ENCODE data around the gene FHL2.

FHL2 gene

DNA sequence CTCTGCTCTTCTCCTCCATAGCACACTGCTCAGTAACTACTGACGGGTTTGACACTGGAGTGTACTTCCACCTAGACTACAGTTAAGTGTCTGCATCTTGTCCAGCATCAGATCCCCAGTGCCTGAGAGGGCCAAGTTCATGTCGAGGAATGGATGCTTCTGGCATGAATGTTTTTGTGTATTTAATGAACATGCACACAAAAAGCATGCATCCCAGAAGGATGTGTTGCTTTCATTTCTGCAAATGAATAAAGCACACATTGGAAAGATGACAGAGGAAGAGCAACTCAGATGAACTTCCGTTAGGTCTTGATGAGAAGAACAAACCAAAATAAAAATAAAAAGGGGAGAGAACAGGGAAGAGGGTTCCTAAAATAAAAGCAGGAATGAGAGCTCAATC lies 33.6 kb downstream of the FHL2 start:
- Histone ChIP-seq H3K4me3 (ENCODE audit: insufficient read depth in 1 of 2, low read depth in 1 of 2, low read length in 2 of 2) (no peak overlapping the region), H2AFZ (ENCODE audit: low read depth, low read length) (no peak overlapping the region), H3K4me2 (ENCODE audit: low read length, poor library complexity, severe bottlenecking) (no peak overlapping the region), H2BK15ac (ENCODE audit: low read depth, poor library complexity, severe bottlenecking) (no peak overlapping the region), H2BK12ac (ENCODE audit: low read length in 2 of 2) (no peak overlapping the region), H4K91ac (ENCODE audit: low read length) (no peak overlapping the region), H3K36me3 (ENCODE audit: control insufficient read depth in 1 of 2, insufficient read depth in 2 of 2, low read depth in 1 of 2, low read length in 2 of 2) (peaks cover 66 to 93% of the 10 kb centered on the region in 2 experiments), H3K27ac (ENCODE audit: low read length, poor library complexity, severe bottlenecking) (no peak overlapping the region), H3K23ac (ENCODE audit: low read length in 2 of 2) (no peak overlapping the region), H3K9me3 (ENCODE audit: control insufficient read depth, low read length) (no peaks in the 10 kb centered on the region), H3K4ac (ENCODE audit: low read depth in 1 of 2, low read length in 2 of 2) (no peak overlapping the region), H3K18ac (ENCODE audit: low read depth in 1 of 2, low read length in 2 of 2) (no peak overlapping the region), H3K4me1 (ENCODE audit: control insufficient read depth, insufficient read depth, low read depth, low read length) (peaks cover 11% of the 10 kb centered on the region), H3K27me3 (ENCODE audit: control insufficient read depth in 1 of 2, insufficient read depth in 1 of 2, low read length in 2 of 2) (no peaks in the 10 kb centered on the region), H3K79me1 (replicated peaks; ENCODE audit: low read length, poor library complexity, severe bottlenecking) (peaks cover 6% of the 10 kb centered on the region), H3K9ac (ENCODE audit: low read length) (no peak overlapping the region), H2BK5ac (ENCODE audit: low read depth, low read length, poor library complexity, severe bottlenecking) (no peak overlapping the region), H3K14ac (ENCODE audit: low read length in 2 of 2) (no peak overlapping the region), H4K8ac (ENCODE audit: low read length) (no peak overlapping the region), H2AK5ac (ENCODE audit: low read length, severe bottlenecking) (no peak overlapping the region), H2BK120ac (ENCODE audit: low read depth, low read length) (no peak overlapping the region)
- 89% methylated on average over 3 of the region's 3 CpGs for WGBS
- no peak for DNase-seq

DNA sequence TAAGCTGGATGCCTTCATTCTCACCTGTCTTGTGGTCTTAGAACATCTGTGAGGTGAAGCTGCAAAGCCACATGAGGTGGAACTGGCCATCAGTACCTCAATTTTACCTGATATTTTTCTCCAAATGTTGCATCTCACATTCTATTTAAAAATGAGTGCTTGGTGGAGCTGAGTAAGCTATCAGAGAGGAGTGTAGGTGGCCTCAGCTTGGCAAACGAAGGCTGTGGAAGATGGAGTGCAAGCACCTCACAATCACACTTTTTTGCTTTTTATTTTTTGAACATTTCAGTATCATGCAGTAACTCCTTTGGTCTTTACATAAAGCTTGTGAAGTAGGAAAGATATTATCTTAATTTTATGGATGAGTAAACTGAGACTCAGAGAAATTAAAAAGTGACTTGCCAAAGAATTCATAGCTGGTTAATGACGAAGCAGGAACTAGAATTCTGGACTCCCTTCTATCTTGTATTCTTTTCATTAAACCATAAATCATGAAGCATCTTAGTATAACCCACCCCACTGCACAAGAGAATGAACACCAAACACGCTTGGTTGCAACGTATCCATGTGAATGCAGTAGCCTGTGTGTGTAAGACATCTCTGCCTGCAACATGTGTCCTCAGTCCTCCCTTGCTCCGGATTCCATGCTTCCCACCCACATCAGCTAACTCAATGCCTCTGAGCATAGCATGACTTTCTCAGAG lies 34.3 kb downstream of the FHL2 start:
- Histone ChIP-seq H2AFZ (ENCODE audit: low read depth, low read length) (no peak overlapping the region), H2BK5ac (ENCODE audit: low read depth, low read length, poor library complexity, severe bottlenecking) (no peak overlapping the region), H3K4me2 (ENCODE audit: low read length, poor library complexity, severe bottlenecking) (no peak overlapping the region), H2BK120ac (ENCODE audit: low read depth, low read length) (no peak overlapping the region), H3K27me3 (ENCODE audit: control insufficient read depth in 1 of 2, insufficient read depth in 1 of 2, low read length in 2 of 2) (no peaks in the 10 kb centered on the region), H3K4ac (ENCODE audit: low read depth in 1 of 2, low read length in 2 of 2) (no peak overlapping the region), H2BK12ac (ENCODE audit: low read length in 2 of 2) (no peak overlapping the region), H3K18ac (ENCODE audit: low read depth in 1 of 2, low read length in 2 of 2) (no peak overlapping the region), H3K4me1 (ENCODE audit: control insufficient read depth, insufficient read depth, low read depth, low read length) (peaks cover 5% of the 10 kb centered on the region), H2AK5ac (ENCODE audit: low read length, severe bottlenecking) (no peak overlapping the region), H4K8ac (ENCODE audit: low read length) (no peak overlapping the region), H3K9ac (ENCODE audit: low read length) (no peak overlapping the region), H3K9me3 (ENCODE audit: control insufficient read depth, low read length) (no peaks in the 10 kb centered on the region), H4K91ac (ENCODE audit: low read length) (no peak overlapping the region), H3K27ac (ENCODE audit: low read length, poor library complexity, severe bottlenecking) (no peak overlapping the region), H2BK15ac (ENCODE audit: low read depth, poor library complexity, severe bottlenecking) (no peak overlapping the region), H3K23ac (ENCODE audit: low read length in 2 of 2) (no peak overlapping the region), H3K14ac (ENCODE audit: low read length in 2 of 2) (no peak overlapping the region), H3K4me3 (ENCODE audit: insufficient read depth in 1 of 2, low read depth in 1 of 2, low read length in 2 of 2) (no peak overlapping the region), H3K79me1 (replicated peaks; ENCODE audit: low read length, poor library complexity, severe bottlenecking) (peaks cover 6% of the 10 kb centered on the region), H3K36me3 (ENCODE audit: control insufficient read depth in 1 of 2, insufficient read depth in 2 of 2, low read depth in 1 of 2, low read length in 2 of 2) (peaks cover 64 to 95% of the 10 kb centered on the region in 2 experiments)
- DNase-seq = no peak
- 96% methylated on average over 4 of the region's 5 CpGs for WGBS

DNA sequence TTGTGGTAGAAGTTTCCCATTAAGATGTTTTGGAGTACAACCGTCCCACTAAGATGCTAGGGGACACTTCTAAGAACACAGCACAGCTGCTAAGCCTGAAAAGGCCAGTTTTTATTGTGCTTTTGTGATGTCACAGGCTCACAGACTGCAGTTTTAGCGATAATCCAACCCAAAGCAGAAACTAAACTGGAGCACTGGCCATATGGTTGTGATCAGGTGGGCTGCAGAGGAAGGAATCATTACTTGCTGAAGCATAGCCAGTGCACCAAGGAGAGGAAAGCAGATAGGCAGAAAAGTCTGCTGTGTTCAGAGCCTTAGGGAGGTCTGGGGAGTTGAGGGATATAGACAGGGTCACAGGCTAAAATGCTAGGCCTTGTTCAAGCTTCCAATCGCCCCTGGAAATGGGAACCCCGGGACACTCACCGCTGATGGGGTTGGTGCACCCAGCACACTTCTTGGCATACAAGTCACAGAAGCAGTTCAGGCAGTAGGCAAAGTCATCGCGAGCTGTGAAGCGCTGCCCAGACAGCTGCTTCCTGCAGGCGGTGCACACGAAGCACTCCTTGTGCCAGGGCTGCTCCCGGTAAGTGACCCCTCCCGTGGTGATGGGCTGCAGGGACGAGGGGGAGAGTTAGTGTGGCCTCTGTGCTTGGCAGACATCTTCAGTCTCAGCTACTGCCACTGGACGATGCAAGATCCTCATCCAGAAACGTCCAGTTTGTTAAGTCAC lies 35.8 kb downstream of the FHL2 start:
- Histone ChIP-seq H3K27me3 (ENCODE audit: control insufficient read depth in 1 of 2, insufficient read depth in 1 of 2, low read length in 2 of 2) (no peaks in the 10 kb centered on the region), H2BK15ac (ENCODE audit: low read depth, poor library complexity, severe bottlenecking) (no peak overlapping the region), H3K9me3 (ENCODE audit: control insufficient read depth, low read length) (no peaks in the 10 kb centered on the region), H2AK5ac (ENCODE audit: low read length, severe bottlenecking) (no peak overlapping the region), H3K4ac (ENCODE audit: low read depth in 1 of 2, low read length in 2 of 2) (no peak overlapping the region), H3K18ac (ENCODE audit: low read depth in 1 of 2, low read length in 2 of 2) (no peak overlapping the region), H2BK12ac (ENCODE audit: low read length in 2 of 2) (no peak overlapping the region), H3K14ac (ENCODE audit: low read length in 2 of 2) (no peak overlapping the region), H3K23ac (ENCODE audit: low read length in 2 of 2) (no peak overlapping the region), H2BK5ac (ENCODE audit: low read depth, low read length, poor library complexity, severe bottlenecking) (no peak overlapping the region), H3K27ac (ENCODE audit: low read length, poor library complexity, severe bottlenecking) (no peak overlapping the region), H3K4me1 (ENCODE audit: control insufficient read depth, insufficient read depth, low read depth, low read length) (peaks cover 8% of the 10 kb centered on the region), H3K79me1 (replicated peaks; ENCODE audit: low read length, poor library complexity, severe bottlenecking) (peaks cover 8% of the 10 kb centered on the region), H2AFZ (ENCODE audit: low read depth, low read length) (no peak overlapping the region), H3K9ac (ENCODE audit: low read length) (peak overlapping the region; percentile 23), H3K4me3 (ENCODE audit: insufficient read depth in 1 of 2, low read depth in 1 of 2, low read length in 2 of 2) (no peak overlapping the region), H3K4me2 (ENCODE audit: low read length, poor library complexity, severe bottlenecking) (no peak overlapping the region), H4K8ac (ENCODE audit: low read length) (peak overlapping the region; percentile 45), H3K36me3 (ENCODE audit: control insufficient read depth in 1 of 2, insufficient read depth in 2 of 2, low read depth in 1 of 2, low read length in 2 of 2) (peaks cover 61 to 95% of the 10 kb centered on the region in 2 experiments), H2BK120ac (ENCODE audit: low read depth, low read length) (no peak overlapping the region), H4K91ac (ENCODE audit: low read length) (peak overlapping the region; percentile 34)
- no peak for DNase-seq
- WGBS = 92% methylated on average over 12 of the region's 15 CpGs

DNA sequence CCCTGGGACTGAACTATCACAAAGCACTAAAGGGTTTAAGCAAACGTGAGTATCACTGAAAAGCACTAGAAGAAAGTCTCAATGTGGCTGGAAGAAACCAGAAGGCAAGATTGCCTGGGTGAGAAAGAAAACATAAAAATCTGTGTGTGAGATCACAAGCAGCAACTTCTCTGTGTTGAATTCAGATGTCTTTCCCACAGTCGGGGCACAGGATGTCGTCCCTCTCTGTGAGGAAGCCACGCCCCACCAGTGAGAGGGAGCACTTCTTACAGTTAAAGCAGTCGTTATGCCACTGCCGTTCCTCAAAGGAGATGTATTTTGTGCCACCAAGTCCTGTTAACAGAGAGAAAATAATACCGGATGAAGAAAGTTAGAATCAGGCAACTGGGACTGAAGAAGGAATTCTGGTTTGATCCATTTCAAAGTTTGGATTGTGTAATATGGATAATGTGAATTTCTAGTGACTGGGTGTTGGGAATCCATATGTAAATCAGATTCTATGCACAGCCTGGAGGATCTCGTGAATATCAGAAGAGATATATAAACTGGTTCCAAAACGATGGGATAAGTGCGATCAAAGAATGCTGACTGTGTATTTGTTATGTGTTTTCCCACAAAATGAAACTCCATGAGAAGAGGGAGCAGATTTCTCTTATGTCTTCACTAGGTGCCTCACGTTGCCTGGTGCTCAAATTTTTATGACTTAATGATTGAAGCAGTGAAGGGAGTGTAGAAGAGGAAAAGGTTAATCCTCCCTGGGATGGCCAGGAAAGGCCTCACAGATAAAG lies 37.6 kb downstream of the FHL2 start:
- 83% methylated on average over 11 of the region's 11 CpGs for WGBS
- Histone ChIP-seq H3K36me3 (ENCODE audit: control insufficient read depth in 1 of 2, insufficient read depth in 2 of 2, low read depth in 1 of 2, low read length in 2 of 2) (peaks cover 53 to 92% of the 10 kb centered on the region in 2 experiments), H4K91ac (ENCODE audit: low read length) (no peak overlapping the region), H3K4me1 (ENCODE audit: control insufficient read depth, insufficient read depth, low read depth, low read length) (peaks cover 8% of the 10 kb centered on the region), H3K14ac (ENCODE audit: low read length in 2 of 2) (no peak overlapping the region), H3K79me1 (replicated peaks; ENCODE audit: low read length, poor library complexity, severe bottlenecking) (peaks cover 8% of the 10 kb centered on the region), H3K9me3 (ENCODE audit: control insufficient read depth, low read length) (no peaks in the 10 kb centered on the region), H3K27ac (ENCODE audit: low read length, poor library complexity, severe bottlenecking) (no peak overlapping the region), H3K4ac (ENCODE audit: low read depth in 1 of 2, low read length in 2 of 2) (no peak overlapping the region), H3K23ac (ENCODE audit: low read length in 2 of 2) (no peak overlapping the region), H2BK15ac (ENCODE audit: low read depth, poor library complexity, severe bottlenecking) (no peak overlapping the region), H3K4me3 (ENCODE audit: insufficient read depth in 1 of 2, low read depth in 1 of 2, low read length in 2 of 2) (no peak overlapping the region), H3K4me2 (ENCODE audit: low read length, poor library complexity, severe bottlenecking) (no peak overlapping the region), H4K8ac (ENCODE audit: low read length) (no peak overlapping the region), H2AK5ac (ENCODE audit: low read length, severe bottlenecking) (no peak overlapping the region), H2BK120ac (ENCODE audit: low read depth, low read length) (no peak overlapping the region), H2AFZ (ENCODE audit: low read depth, low read length) (no peak overlapping the region), H2BK12ac (ENCODE audit: low read length in 2 of 2) (no peak overlapping the region), H3K9ac (ENCODE audit: low read length) (no peak overlapping the region), H2BK5ac (ENCODE audit: low read depth, low read length, poor library complexity, severe bottlenecking) (no peak overlapping the region), H3K18ac (ENCODE audit: low read depth in 1 of 2, low read length in 2 of 2) (no peak overlapping the region), H3K27me3 (ENCODE audit: control insufficient read depth in 1 of 2, insufficient read depth in 1 of 2, low read length in 2 of 2) (no peaks in the 10 kb centered on the region)
- DNase-seq = no peak
